C4-2B (cell line): ENCODE measurements around the gene MAML3.

Experiments used
- CTCF ChIP-seq: fragments of 450-650 bp; conservative IDR thresholded peaks from 2 replicates; pipeline ENCODE4 v1.5.1; 2017; ENCODE audit warnings: mild to moderate bottlenecking
- ZFX ChIP-seq: fragments of 450-650 bp; IDR thresholded peaks from 2 replicates; pipeline ENCODE4 v1.6.1; 2017

GRCh38 chr4:140003876-140004548 is 150.0 kb downstream of the MAML3 start:
- TF ChIP-seq ZFX, result no peak
- TF ChIP-seq CTCF, result no peak
